Natural killer cell (primary cell): ENCODE measurements around the gene EPHB1. TPM values are rescaled to one million over a fixed set of nuclear protein-coding genes. Genes with fewer than 3 reads are reported as not detected.

Experiments
- ATAC-seq, 3 donors: fragments of 150-1000 bp in 2 of 3; fragments of 200-7000 bp in 1 of 3; cut with Tn5 transposase; 1 replicate in 1 of 3; 2 replicates in 2 of 3; pipeline ENCODE4 v1.10.0; 2021; ENCODE audit warnings: mild to moderate bottlenecking in 2 of 3, moderate library complexity in 2 of 3
- DNase-seq, 2 donors: peaks; one replicate each; pipeline versions ENCODE4 v3.0.0 to v3.0.0-alpha.2; 2013 to 2021; ENCODE audit warnings: mixed read lengths in 1 of 2
- H3K27ac ChIP-seq: one replicate; pipeline ENCODE4 v1.5.1; 2013; ENCODE audit warnings: mild to moderate bottlenecking, low read length
- H3K27me3 ChIP-seq: one replicate; pipeline ENCODE4 v1.6.1; 2013; ENCODE audit warnings: low read length; ENCODE audit not compliant: control insufficient read depth, insufficient read depth
- H3K36me3 ChIP-seq: one replicate; pipeline ENCODE4 v1.6.1; 2013; ENCODE audit warnings: low read length; ENCODE audit not compliant: control insufficient read depth, insufficient read depth
- H3K4me1 ChIP-seq: one replicate; pipeline ENCODE4 v1.6.1; 2013; ENCODE audit warnings: low read length; ENCODE audit not compliant: control insufficient read depth, insufficient read depth
- H3K4me3 ChIP-seq: one replicate; pipeline ENCODE4 v1.5.1; 2013; ENCODE audit warnings: low read length
- H3K9me3 ChIP-seq: one replicate; pipeline ENCODE4 v1.6.1; 2013; ENCODE audit warnings: low read length; ENCODE audit not compliant: control insufficient read depth, insufficient read depth
- H3K27ac Mint-ChIP-seq, 2 donors: one replicate each; pipeline ENCODE4 v1.8.0; 2022; ENCODE audit warnings: mild to moderate bottlenecking in 2 of 2, mixed read lengths in 2 of 2, moderate library complexity in 1 of 2
- H3K27me3 Mint-ChIP-seq, 2 donors: one replicate each; pipeline ENCODE4 v1.8.0; 2022; ENCODE audit warnings: low read depth in 2 of 2, mixed read lengths in 2 of 2
- H3K36me3 Mint-ChIP-seq: one replicate; pipeline ENCODE4 v1.8.0; 2022; ENCODE audit warnings: mixed read lengths
- H3K4me1 Mint-ChIP-seq, 2 donors: one replicate each; pipeline ENCODE4 v1.8.0; 2022; ENCODE audit warnings: mixed read lengths in 2 of 2
- H3K4me3 Mint-ChIP-seq: one replicate; pipeline ENCODE4 v1.8.0; 2022; ENCODE audit warnings: mild to moderate bottlenecking, moderate library complexity, mixed read lengths
- H3K9me3 Mint-ChIP-seq, 2 donors: one replicate each; pipeline ENCODE4 v1.8.0; 2022; ENCODE audit warnings: mixed read lengths in 2 of 2
- WGBS: methylation state at CpG from one replicate; pipeline ENCODE4 v1.1.7; 2013; ENCODE audit warnings: missing lambda C conversion rate; ENCODE audit not compliant: insufficient coverage; 5-methylcytosine and 5-hydroxymethylcytosine counted together
- intact Hi-C: fragments of 100-400 bp; cut with micrococcal nuclease; formaldehyde crosslinking; loops from one replicate; pipeline ENCODE4 v1.14.2; 2022
- total RNA-seq, 4 donors: library from RNA; stranded (reverse); fragments of 120-200 nt in 1 of 4; gene quantifications; one replicate each; pipeline versions ENCODE4 v1.2.3 to v1.2.4, GENCODE V29; 2013 to 2022
- TF ChIP-seq, protein P1 (sequence below): fragments of 200-600 bp; IDR thresholded peaks from one replicate; pipeline ENCODE4 v1.8.0; 2022; ENCODE audit warnings: antibody characterized with exemption

The EPHB1 gene
- total RNA-seq, 3 donors from 2014 or later (not counting 1 experiment from before 2014, with no cell fraction given), result 0.60 TPM; not detected in 2

DNA sequence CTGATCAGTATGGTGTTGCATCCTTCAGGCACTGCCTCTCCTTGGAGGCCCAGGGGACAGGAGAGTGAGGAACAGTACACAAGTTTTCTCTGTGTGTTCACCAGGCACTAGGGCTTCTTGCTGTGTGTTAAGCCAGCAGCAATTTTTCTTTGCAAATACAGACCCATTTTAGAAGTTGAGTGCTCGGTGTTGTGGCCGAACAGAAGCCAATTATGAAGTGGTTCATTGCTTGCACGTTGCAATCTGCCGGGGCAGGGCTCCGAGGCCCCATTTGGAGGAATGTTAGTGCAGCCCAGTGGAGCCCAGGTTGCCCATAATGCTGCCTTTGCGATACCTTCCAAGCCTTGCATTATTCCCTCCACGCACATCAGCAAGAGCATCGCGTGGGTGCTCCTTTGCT lies 51.0 kb downstream of the EPHB1 start:
- H3K27me3 Mint-ChIP-seq, result no peaks in the 10 kb centered on the region
- Histone ChIP-seq H3K27me3 (no peaks in the 10 kb centered on the region), H3K9me3 (peaks cover 3% of the 10 kb centered on the region), H3K4me1 (no peaks in the 10 kb centered on the region), H3K4me3 (no peak overlapping the region), H3K36me3 (no peaks in the 10 kb centered on the region), H3K27ac (no peak overlapping the region)
- H3K4me1 Mint-ChIP-seq, result no peaks in the 10 kb centered on the region
- 89% methylated on average over 9 of the region's 9 CpGs for WGBS
- ATAC-seq, result no peak
- DNase-seq, result no peak
- intact Hi-C loops, result no loop called here
- TF ChIP-seq, protein P1, sequence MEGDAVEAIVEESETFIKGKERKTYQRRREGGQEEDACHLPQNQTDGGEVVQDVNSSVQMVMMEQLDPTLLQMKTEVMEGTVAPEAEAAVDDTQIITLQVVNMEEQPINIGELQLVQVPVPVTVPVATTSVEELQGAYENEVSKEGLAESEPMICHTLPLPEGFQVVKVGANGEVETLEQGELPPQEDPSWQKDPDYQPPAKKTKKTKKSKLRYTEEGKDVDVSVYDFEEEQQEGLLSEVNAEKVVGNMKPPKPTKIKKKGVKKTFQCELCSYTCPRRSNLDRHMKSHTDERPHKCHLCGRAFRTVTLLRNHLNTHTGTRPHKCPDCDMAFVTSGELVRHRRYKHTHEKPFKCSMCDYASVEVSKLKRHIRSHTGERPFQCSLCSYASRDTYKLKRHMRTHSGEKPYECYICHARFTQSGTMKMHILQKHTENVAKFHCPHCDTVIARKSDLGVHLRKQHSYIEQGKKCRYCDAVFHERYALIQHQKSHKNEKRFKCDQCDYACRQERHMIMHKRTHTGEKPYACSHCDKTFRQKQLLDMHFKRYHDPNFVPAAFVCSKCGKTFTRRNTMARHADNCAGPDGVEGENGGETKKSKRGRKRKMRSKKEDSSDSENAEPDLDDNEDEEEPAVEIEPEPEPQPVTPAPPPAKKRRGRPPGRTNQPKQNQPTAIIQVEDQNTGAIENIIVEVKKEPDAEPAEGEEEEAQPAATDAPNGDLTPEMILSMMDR, result no peak
- H3K36me3 Mint-ChIP-seq, result no peaks in the 10 kb centered on the region
- H3K27ac Mint-ChIP-seq, result no peak overlapping the region
- H3K4me3 Mint-ChIP-seq, result no peak overlapping the region
- H3K9me3 Mint-ChIP-seq, result peaks cover 0 to 9% of the 10 kb centered on the region in 2 donors

DNA sequence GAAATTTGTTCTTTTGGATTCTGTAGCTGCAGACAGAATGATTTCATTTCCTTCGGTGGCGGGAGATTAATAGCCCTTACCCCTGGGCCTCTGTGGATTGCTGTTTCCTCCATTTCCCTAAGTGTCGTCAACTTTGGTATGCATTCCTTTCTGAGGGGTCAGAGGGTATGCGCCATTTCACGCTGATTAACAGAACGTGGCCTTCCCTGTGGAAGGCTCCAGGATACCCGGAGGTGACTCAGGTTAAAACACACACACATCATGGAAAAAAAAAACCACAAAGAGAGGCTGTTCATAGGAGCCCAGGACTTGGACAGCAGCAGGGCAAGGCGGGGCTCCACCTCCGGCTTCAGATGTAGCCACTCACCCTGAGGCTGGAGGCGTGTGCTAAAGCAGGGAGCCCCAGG lies 51.9 kb downstream of the EPHB1 start:
- Mint-ChIP-seq H3K4me3 (no peak overlapping the region), H3K4me1 (no peaks in the 10 kb centered on the region), H3K9me3 (peaks cover 0 to 9% of the 10 kb centered on the region in 2 donors), H3K27ac (no peak overlapping the region), H3K36me3 (no peaks in the 10 kb centered on the region), H3K27me3 (no peaks in the 10 kb centered on the region)
- Histone ChIP-seq H3K27ac (no peak overlapping the region), H3K27me3 (no peaks in the 10 kb centered on the region), H3K4me3 (no peak overlapping the region), H3K36me3 (no peaks in the 10 kb centered on the region), H3K9me3 (peaks cover 3% of the 10 kb centered on the region), H3K4me1 (no peaks in the 10 kb centered on the region)
- TF ChIP-seq, protein P1, result no peak
- DNase-seq (no peak), ATAC-seq (no peak)
- intact Hi-C loops, result no loop called here
- WGBS, result 75% methylated on average over 10 of the region's 10 CpGs

DNA sequence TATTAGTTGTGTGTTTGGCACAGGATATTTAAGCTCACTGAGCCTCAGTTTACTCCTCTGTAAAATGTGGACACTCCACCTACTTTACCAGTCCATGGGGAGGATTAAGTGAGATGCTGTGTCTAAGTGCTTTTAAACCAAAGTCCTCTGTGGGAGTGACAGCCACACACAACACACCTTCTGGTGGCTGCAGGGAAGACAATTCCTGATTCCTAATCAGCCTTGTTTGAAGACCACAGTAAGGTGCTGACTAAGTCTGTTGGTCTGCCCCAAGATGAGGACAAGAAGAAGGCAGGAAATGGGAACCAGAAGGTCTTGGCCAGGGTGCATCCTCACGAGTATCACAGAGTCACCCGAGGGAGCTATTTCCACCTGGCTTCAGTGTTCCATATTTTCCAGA lies 52.3 kb downstream of the EPHB1 start:
- peaks cover 0 to 9% of the 10 kb centered on the region in 2 donors for H3K9me3 Mint-ChIP-seq
- intact Hi-C loops, result no loop called here
- H3K4me1 Mint-ChIP-seq, result no peaks in the 10 kb centered on the region
- H3K36me3 Mint-ChIP-seq, result no peaks in the 10 kb centered on the region
- Histone ChIP-seq H3K27ac (no peak overlapping the region), H3K36me3 (no peaks in the 10 kb centered on the region), H3K4me3 (no peak overlapping the region), H3K27me3 (no peaks in the 10 kb centered on the region), H3K4me1 (no peaks in the 10 kb centered on the region), H3K9me3 (peaks cover 3% of the 10 kb centered on the region)
- ATAC-seq (no peak), DNase-seq (no peak)
- no peaks in the 10 kb centered on the region for H3K27me3 Mint-ChIP-seq
- 65% methylated on average over 2 of the region's 2 CpGs for WGBS
- TF ChIP-seq, protein P1, result no peak
- H3K27ac Mint-ChIP-seq, result no peak overlapping the region
- H3K4me3 Mint-ChIP-seq, result no peak overlapping the region

DNA sequence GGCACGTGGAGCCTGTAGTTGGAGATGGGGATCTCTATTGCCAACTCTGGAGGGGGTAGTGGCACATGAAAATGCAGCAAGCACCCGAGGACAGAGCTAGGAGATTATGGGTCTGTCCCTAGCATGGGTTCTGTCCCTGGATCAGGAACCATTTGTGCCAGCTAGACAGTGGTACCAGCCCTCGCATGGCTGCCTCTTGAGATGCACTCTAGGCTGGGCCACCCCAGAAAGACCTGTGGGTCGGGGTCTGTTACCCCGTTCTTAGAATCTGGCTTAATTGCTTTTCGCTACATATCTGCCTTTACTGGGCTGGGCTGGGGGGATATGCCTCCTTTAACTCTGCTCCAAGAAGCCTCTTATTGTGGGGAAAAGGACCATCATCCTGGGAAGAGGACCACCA lies 54.5 kb downstream of the EPHB1 start:
- no peak overlapping the region for H3K27ac ChIP-seq
- ATAC-seq, result no peak
- Mint-ChIP-seq H3K27me3 (peaks cover 0 to 4% of the 10 kb centered on the region in 2 donors), H3K4me3 (no peak overlapping the region), H3K9me3 (no peaks in the 10 kb centered on the region), H3K27ac (no peak overlapping the region), H3K36me3 (no peaks in the 10 kb centered on the region), H3K4me1 (peaks cover 0 to 8% of the 10 kb centered on the region in 2 donors)
- intact Hi-C loops, result no loop called here
- H3K4me1 ChIP-seq, result peaks cover 6% of the 10 kb centered on the region
- H3K9me3 ChIP-seq, result no peaks in the 10 kb centered on the region
- no peaks in the 10 kb centered on the region for H3K36me3 ChIP-seq
- H3K4me3 ChIP-seq, result no peak overlapping the region
- WGBS, result 94% methylated on average over 6 of the region's 6 CpGs
- H3K27me3 ChIP-seq, result no peaks in the 10 kb centered on the region
- TF ChIP-seq, protein P1, result no peak
- no peak for DNase-seq
